K562 (cell line): ENCODE measurements around the gene NR3C1. TPM values are rescaled to one million over a fixed set of nuclear protein-coding genes. Genes with fewer than 3 reads are reported as not detected.
A peak's percentile ranks its signal among the peaks of the same experiment; 100 is the strongest.

Experiments
- E2F4 ChIP-seq: sonication (generic); formaldehyde crosslinking; IDR thresholded peaks from 2 replicates; pipeline ENCODE4 v1.8.0; 2022; ENCODE audit warnings: mild to moderate bottlenecking, low read depth, missing genetic modification reagents
- FOS ChIP-seq: IDR thresholded peaks from 3 replicates; pipeline ENCODE4 v1.6.1; 2011; ENCODE audit not compliant: insufficient read length; ENCODE audit errors: extremely low read depth
- GABPB2 ChIP-seq: fragments of 250-450 bp; sonication (Bioruptor Pico); conservative IDR thresholded peaks from 2 replicates; pipeline ENCODE4 v1.5.1; 2021; ENCODE audit warnings: mild to moderate bottlenecking
- MAX ChIP-seq: sonication (generic); formaldehyde crosslinking; IDR thresholded peaks from 2 replicates; pipeline ENCODE4 v1.9.0; 2022; ENCODE audit warnings: mild to moderate bottlenecking, missing genetic modification reagents
- MEIS2 ChIP-seq: fragments of 450-650 bp; IDR thresholded peaks from 2 replicates; pipeline ENCODE4 v1.6.1; 2014; ENCODE audit warnings: mild to moderate bottlenecking; ENCODE audit not compliant: partially characterized antibody
- NR2C2 ChIP-seq, 2 experiments: fragments of 200-800 bp in 1 of 2; sonication (Bioruptor generic) in 1 of 2; sonication (generic) in 1 of 2; formaldehyde crosslinking in 1 of 2; IDR thresholded peaks; 2 replicates each; pipeline versions ENCODE4 v1.6.1 to v1.8.0; 2016 to 2022; ENCODE audit warnings: mild to moderate bottlenecking in 1 of 2, missing compliant biosample characterization in 1 of 2, missing genetic modification characterization in 1 of 2, missing genetic modification reagents in 1 of 2
- PHB2 ChIP-seq: fragments of 450-650 bp; IDR thresholded peaks from 2 replicates; pipeline ENCODE4 v1.6.1; 2017; ENCODE audit warnings: low read depth
- POLR2G ChIP-seq: fragments of 200-400 bp; formaldehyde crosslinking; IDR thresholded peaks from 2 replicates; pipeline ENCODE4 v1.6.1; 2017; ENCODE audit warnings: low read depth, mild to moderate bottlenecking, antibody characterized with exemption, low read length, moderate library complexity
- REST ChIP-seq, 2 experiments: fragments of 450-650 bp; formaldehyde crosslinking in 1 of 2; IDR thresholded peaks; 2 replicates each; pipeline versions ENCODE4 v1.4.0 to v1.6.1; 2014 to 2020; ENCODE audit warnings: mild to moderate bottlenecking in 2 of 2, borderline replicate concordance in 1 of 2, low read depth in 1 of 2
- SLC30A9 ChIP-seq: fragments of 250-450 bp; sonication (Bioruptor Pico); IDR thresholded peaks from 2 replicates; pipeline ENCODE4 v1.8.0; 2022; ENCODE audit warnings: mild to moderate bottlenecking, moderate library complexity
- TFAP4 ChIP-seq: sonication (generic); formaldehyde crosslinking; IDR thresholded peaks from 2 replicates; pipeline ENCODE4 v1.8.0; 2022; ENCODE audit warnings: missing genetic modification reagents, mild to moderate bottlenecking, moderate library complexity, borderline replicate concordance
- USF1 ChIP-seq: sonication (generic); formaldehyde crosslinking; IDR thresholded peaks from 2 replicates; pipeline ENCODE4 v1.9.0; 2022; ENCODE audit warnings: mild to moderate bottlenecking, missing genetic modification reagents
- XRCC4 ChIP-seq: IDR thresholded peaks from one replicate; pipeline ENCODE4 v1.6.1; 2011; ENCODE audit not compliant: insufficient read depth, insufficient read length; ENCODE audit errors: extremely low read depth
- ZBTB1 ChIP-seq: sonication (generic); formaldehyde crosslinking; IDR thresholded peaks from 2 replicates; pipeline ENCODE4 v1.8.1; 2023; ENCODE audit warnings: missing genetic modification reagents, low read depth, mild to moderate bottlenecking, borderline replicate concordance
- ZNF707 ChIP-seq: fragments of 250-450 bp; sonication (Bioruptor Pico); conservative IDR thresholded peaks from 2 replicates; pipeline ENCODE4 v1.8.0; 2022; ENCODE audit warnings: inconsistent platforms, mild to moderate bottlenecking, moderate library complexity
- polyA plus RNA-seq, 8 experiments: library from polyadenylated mRNA; depleted of rRNA in 4 of 8; stranded (reverse) in 5 of 8; unstranded in 3 of 8; fragments of >200 nt; fragmentation: Nextera tagmentation in 2 of 8; fragmentation: Illumina TruSeq in 1 of 8; extraction: Ambion mirVana in 2 of 8; extraction: Trizol in 1 of 8; gene quantifications; 2 replicates each; pipeline versions ENCODE4 v1.2.1 to v1.2.3, GENCODE V29; 2011 to 2014; ENCODE audit warnings: inconsistent platforms in 1 of 8, missing spikeins in 1 of 8
- total RNA-seq, 7 experiments: library from RNA; depleted of rRNA in 6 of 7; stranded (reverse); fragments of >200 nt in 6 of 7; fragmentation: Illumina TruSeq in 2 of 7; extraction: Trizol in 2 of 7; gene quantifications; 2 replicates each; pipeline versions ENCODE4 v1.2.1 to v1.2.3, GENCODE V29; 2011 to 2021; ENCODE audit warnings: low replicate concordance in 1 of 7

The NR3C1 gene
- total and polyA plus RNA-seq, 9 of the 15 experiments (the other 6 are each of a cell fraction or from before 2014, with no cell fraction given): 8.2 to 36.0 (median 15.0) TPM

GRCh38 chr5:143245929-143246561, 157.4 kb downstream of the NR3C1 start (continued):
- no peak for TF ChIP-seq REST (IDR thresholded peaks at IDR 0.05; ENCODE audit: borderline replicate concordance)
- no peak for TF ChIP-seq REST (CRISPR knock-in tag; IDR thresholded peaks at IDR 0.05; ENCODE audit: low read depth)
- TF ChIP-seq PHB2: no peak
- no peak for TF ChIP-seq POLR2G
- peak; percentile 78 for TF ChIP-seq FOS
- no peak for TF ChIP-seq MEIS2
- TF ChIP-seq ZBTB1 (CRISPR knock-in tag): no peak
- TF ChIP-seq ZNF707 (CRISPR knock-in tag): no peak
- TF ChIP-seq GABPB2 (CRISPR knock-in tag): no peak
- TF ChIP-seq NR2C2 (CRISPR knock-in tag; IDR thresholded peaks at IDR 0.05): no peak
- TF ChIP-seq NR2C2 (tag; IDR thresholded peaks at IDR 0.05): peak; percentile 67
- TF ChIP-seq MAX (CRISPR knock-in tag): peak; percentile 68
- peak; percentile 52; the same call in 1 of the 2 replicates for TF ChIP-seq TFAP4 (CRISPR knock-in tag)
- no peak for TF ChIP-seq E2F4
- TF ChIP-seq USF1 (CRISPR knock-in tag): 0 out of 2 replicates have a peak, but pooled peaks have one; percentile 18
- TF ChIP-seq SLC30A9 (CRISPR knock-in tag): no peak
- no peak for TF ChIP-seq XRCC4
